GM06990 (cell line): Measurements from ENCODE around the gene SMC5.
"Not testable (repeated sequence)": the region's sequence is repeated elsewhere in the genome, so short reads cannot be mapped to it uniquely, and the experiment has no call there.

Experiments used
- DNase-seq: peaks from one replicate; pipeline ENCODE4 v3.0.0-alpha.2; 2011; ENCODE audit not compliant: insufficient read length; ENCODE audit errors: extremely low read depth
- H3K27me3 ChIP-seq: replicated peaks from 2 replicates; pipeline ENCODE4 v1.6.0; 2011; ENCODE audit warnings: low read length; ENCODE audit not compliant: control insufficient read depth, insufficient read depth
- H3K36me3 ChIP-seq: 2 replicates; pipeline ENCODE4 v1.5.1; 2011; ENCODE audit warnings: low read length; ENCODE audit not compliant: control insufficient read depth, insufficient read depth
- H3K4me3 ChIP-seq: replicated peaks from 2 replicates; pipeline ENCODE4 v1.5.1; 2011; ENCODE audit warnings: low read depth, mild to moderate bottlenecking, control low read depth, low read length
- TF ChIP-seq, protein P1 (sequence below): IDR thresholded peaks from 2 replicates; pipeline ENCODE4 v1.5.1; 2011; ENCODE audit warnings: low read length, control low read depth, mild to moderate bottlenecking, inconsistent platforms; ENCODE audit not compliant: insufficient read depth, poor library complexity, severe bottlenecking

Gene SMC5

DNA sequence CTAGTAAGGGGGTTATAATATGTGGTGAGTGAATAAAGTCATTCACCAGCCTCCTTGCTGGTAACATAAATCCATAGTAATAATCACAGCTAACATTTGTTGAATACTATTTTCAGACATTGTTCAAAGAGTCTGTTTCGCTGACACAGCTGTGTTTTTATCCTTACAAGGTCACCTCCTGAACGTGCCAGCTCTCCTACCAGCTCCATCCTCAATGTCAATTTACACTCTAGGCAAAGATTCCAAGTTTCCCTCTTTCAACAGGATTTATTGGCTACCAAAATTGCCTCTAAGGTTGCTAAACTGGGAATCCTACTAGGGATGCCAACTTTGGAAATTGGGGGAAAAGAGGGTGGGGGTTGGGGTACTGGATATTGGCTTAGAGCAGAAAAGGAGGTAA lies 30.7 kb upstream of the SMC5 start:
- TF ChIP-seq, protein P1, sequence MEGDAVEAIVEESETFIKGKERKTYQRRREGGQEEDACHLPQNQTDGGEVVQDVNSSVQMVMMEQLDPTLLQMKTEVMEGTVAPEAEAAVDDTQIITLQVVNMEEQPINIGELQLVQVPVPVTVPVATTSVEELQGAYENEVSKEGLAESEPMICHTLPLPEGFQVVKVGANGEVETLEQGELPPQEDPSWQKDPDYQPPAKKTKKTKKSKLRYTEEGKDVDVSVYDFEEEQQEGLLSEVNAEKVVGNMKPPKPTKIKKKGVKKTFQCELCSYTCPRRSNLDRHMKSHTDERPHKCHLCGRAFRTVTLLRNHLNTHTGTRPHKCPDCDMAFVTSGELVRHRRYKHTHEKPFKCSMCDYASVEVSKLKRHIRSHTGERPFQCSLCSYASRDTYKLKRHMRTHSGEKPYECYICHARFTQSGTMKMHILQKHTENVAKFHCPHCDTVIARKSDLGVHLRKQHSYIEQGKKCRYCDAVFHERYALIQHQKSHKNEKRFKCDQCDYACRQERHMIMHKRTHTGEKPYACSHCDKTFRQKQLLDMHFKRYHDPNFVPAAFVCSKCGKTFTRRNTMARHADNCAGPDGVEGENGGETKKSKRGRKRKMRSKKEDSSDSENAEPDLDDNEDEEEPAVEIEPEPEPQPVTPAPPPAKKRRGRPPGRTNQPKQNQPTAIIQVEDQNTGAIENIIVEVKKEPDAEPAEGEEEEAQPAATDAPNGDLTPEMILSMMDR: no peak
- no peaks in the 10 kb centered on the region for H3K36me3 ChIP-seq
- DNase-seq: no peak

DNA sequence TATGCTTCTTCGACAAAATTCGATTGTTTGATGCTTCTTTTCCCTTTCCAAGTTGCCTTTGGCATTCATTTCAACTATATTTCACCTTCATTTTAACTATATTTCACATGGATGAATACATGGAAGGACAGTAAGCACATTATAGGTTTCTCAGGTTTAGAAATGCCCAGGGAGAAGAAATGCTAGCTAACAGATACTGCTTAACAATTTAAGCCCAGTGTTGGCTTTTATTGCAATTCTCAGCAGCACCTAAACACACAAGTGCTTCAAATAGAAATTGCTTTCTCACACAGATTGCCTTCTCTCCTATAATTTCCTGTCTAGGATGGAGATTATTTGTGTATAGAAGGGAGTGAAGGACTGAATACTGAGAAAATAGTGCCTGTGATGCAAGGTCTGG lies 30.2 kb upstream of the SMC5 start:
- TF ChIP-seq, protein P1: no peak
- no peak for DNase-seq
- no peaks in the 10 kb centered on the region for H3K27me3 ChIP-seq
- no peak overlapping the region for H3K4me3 ChIP-seq
- no peaks in the 10 kb centered on the region for H3K36me3 ChIP-seq

More for the DNA sequence above, 30.7 kb upstream of the SMC5 start:
- Histone ChIP-seq H3K4me3 (no peak overlapping the region), H3K27me3 (no peaks in the 10 kb centered on the region)

DNA sequence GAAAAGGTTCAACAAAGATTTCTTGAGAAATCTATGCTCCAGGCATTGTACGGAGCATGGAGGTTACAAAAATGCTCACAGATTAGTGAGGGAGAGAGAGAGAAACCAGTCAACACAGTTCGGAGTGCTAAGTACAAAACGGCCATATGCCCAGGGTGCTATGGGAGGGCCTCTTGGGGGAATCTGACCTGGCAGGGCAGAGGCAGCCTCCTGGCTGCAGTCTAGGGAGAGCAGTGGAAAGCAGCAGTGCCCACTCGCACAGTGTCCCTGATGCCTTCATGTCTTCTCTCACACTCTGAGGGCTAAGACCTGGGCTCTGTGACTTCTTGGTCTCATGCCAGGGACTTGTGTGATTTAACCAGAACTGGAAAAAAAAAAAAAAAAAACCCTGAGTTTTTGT lies 29.8 kb upstream of the SMC5 start:
- Histone ChIP-seq H3K36me3 (no peaks in the 10 kb centered on the region), H3K27me3 (no peaks in the 10 kb centered on the region), H3K4me3 (no peak overlapping the region)
- no peak for DNase-seq
- TF ChIP-seq, protein P1: no peak

DNA sequence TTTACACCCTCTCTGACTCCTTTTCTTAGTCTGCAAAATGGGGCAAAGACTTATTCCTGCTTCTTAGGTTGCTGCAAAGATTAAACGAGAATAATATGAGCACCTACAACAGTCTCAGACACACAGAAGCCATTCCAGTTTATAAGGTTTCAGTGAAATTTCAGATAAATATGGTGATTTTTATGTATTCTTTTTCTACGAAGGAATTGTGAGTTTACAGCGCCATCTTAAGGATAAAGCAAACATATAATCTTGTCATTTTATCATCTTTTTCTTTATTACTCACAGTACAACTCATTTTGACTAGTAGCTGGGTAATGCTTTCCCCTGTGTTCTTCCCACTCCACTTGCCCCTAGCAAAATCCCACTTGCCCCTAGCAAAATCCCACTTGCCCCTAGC lies 29.2 kb upstream of the SMC5 start:
- TF ChIP-seq, protein P1: no peak
- DNase-seq: no peak
- Histone ChIP-seq H3K36me3 (no peaks in the 10 kb centered on the region), H3K27me3 (no peaks in the 10 kb centered on the region), H3K4me3 (no peak overlapping the region)

DNA sequence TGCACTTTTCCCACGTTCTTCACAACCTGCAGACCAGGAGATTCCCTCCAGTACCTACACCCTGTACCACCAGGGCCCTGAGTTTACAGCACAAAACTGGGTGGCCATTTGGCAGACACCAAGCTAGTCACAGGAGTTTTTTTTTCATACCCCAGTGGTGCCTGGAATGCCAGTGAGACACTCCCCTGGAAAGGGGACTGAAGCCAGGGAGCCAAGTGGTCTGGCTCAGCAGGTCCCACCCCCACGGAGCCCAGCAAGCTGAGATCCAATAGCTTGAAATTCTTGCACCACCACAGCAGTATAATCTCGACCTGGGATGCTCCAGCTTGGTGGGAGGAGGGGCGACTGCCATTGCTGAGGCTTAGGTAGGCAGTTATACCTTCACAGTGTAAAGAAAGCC lies 26.3 kb upstream of the SMC5 start:
- Histone ChIP-seq H3K4me3 (no peak overlapping the region), H3K36me3 (no peaks in the 10 kb centered on the region), H3K27me3 (no peaks in the 10 kb centered on the region)
- DNase-seq: no peak
- TF ChIP-seq, protein P1: no peak

DNA sequence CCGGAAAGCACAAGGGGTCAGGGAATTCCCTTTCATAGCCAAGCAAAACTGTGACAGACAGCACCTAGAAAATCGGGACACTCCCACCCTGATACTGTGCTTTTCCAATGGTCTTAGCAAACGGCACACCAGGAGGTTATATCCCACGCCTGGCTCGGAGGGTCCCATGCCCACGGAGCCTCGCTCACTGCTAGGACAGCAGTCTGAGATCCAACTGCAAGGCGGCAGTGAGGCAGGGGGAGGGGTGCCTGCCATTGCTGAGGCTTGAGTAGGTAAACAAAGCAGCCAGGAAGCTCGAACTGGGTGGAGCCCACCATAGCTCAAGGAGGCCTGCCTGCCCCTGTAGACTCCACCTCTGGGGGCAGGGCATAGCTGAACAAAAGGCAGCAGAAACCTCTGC lies 24.6 kb upstream of the SMC5 start:
- H3K27me3 ChIP-seq, H3K36me3 ChIP-seq: not testable (repeated sequence)

DNA sequence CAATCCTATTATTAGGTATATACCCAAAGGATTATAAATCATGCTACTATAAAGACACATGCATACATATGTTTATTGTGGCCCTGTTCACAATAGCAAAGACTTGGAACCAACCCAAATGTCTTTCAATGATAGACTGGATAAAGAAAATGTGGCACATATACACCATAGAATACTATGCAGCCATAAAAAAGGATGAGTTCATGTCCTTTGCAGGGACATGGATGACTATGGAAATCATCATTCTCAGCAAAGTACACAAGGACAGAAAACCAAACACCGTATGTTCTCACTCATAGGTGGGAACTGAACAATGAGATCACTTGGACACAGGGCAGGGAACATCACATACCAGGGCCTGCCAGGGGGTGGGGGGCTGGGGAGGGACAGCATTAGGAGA lies 12.8 kb upstream of the SMC5 start:
- DNase-seq, H3K4me3 ChIP-seq, H3K27me3 ChIP-seq, H3K36me3 ChIP-seq: not testable (repeated sequence)

More for the DNA sequence above, 24.6 kb upstream of the SMC5 start:
- not testable (repeated sequence) for DNase-seq, H3K4me3 ChIP-seq
